Measurements from ENCODE around the gene STK39.
"Not testable (repeated sequence)": the region's sequence is repeated elsewhere in the genome, so short reads cannot be mapped to it uniquely, and the experiment has no call there.

STK39 gene

DNA sequence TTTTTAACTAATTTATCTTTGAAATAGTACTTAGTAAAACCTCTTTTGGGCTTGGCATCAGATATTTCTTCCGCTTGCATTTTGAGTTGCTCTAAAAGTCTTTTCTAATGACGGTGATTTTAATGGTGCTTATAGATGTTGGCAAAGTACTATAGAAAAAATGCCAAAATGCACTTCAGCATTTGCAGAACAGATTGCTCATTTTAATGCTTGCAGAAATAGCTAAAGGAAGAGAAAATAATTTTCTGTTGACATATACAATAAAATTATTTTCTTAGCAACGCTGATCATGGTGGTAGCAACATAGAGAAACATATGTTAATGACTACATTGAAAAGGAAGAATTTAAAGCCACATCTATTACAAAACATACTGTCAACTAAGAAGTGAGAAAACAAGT is 170.7 kb downstream of the STK39 start:
- no peak for DNase-seq

DNA sequence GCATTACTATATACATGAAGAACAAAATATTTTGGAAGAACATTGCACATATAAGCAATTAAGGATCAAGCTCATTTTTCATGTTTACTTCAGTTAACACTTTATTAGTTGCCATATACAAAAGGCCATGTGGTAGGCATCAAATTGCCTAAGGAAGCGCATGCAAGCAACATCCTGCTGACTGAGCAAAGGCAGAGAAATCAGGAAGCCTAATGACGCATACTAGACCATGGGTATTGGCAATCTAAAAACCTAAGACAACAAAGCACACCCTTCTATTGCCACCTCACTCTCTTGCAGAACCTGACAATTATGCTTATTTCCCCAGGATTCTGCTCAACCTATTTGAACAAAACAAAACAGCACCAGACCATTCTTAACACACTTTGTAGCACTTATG is 171.9 kb downstream of the STK39 start:
- no peak for DNase-seq

DNA sequence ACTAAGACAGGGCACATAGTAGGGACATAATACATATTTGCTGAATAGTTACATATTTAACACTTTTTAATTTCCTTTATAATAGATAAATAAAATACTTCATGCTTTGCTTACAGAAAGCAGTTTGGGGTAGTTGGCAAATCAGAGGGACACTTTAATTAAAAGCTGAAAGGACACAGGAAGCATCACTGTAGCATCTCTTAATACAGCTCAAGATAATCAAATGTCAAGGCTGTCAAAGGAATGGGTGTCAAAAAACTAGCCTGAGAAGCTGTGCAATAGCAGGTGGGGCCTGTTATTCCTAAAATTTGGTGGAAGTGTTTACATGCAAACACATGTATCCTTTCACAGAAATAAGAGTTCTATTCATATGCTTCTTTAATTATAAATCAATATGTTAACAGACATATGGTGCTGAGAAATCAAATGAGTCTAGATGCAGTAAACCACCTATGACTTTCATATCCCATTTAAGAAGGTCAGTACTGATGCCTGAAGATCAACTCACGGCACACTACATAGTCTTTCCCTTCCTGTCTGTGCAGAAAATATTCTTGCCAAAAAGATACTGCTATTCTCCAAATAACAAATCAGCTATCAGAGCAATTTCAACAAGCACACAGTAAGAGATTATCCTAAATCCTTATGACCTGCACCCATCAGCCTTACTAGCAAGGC is 174.6 kb downstream of the STK39 start:
- no peak for DNase-seq

DNA sequence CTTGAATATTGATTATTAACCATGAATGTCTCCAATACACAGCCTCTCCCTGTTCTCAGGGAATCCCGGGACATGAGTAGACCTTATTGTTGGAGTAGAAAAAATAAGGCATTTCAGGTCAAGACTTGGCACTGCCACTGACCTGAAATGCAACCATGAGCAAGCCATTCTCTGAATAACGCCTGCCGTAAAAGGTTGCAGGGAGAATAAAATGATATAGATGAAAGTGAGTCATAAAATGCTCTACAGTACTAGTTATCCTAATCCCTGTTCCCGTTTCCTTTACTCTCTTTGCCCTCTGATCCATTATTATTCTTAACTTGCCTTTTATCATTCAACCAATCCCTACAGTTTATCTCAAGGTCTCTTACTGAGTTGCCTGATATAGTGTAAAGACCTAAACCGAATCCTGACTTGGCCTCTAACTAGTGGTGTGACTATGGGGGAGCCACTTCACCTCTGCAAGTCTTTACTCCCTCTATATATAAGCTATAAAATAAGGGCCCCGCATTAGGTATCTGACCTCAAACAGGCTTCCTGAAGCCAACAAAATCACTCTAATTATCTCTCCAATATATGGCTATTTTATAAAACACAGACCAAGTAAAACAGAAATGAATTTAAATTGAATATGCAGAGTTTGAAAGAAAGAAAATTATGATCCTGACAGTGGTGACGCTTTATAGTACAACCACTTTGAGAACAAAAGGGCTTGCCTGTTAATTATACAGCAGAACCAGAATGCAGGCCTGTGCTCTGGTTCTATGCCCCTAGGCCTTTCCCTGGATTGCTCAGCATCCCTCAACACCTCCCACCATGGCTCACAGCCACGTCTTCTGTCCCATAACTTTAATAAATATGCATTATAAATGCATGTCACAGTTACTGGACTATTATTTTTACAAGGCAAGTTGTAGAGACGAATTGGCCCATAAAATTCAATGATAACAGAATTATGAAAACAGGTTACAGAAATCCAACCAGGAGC is 183.1 kb downstream of the STK39 start:
- DNase-seq, result no peak

DNA sequence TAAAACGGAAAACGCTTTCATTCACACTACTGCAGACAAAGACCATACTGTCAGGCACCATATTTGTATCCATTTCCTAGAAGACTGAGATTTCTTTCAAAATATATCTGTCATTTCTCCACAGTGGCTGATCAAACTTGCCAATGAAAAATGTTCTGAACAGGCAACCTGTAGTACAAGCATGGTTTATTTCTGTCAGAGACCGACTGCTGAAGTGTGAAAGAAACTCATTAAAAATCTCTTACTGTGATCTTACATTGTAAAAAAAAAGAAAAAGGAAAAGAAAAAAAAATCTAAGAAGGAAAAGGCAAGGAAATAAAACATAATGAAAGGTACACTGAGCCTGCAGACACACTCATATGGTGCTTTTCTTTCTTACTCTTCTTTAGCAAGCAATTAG is 184.5 kb downstream of the STK39 start:
- no peak for DNase-seq

- DNase-seq, result no peak
Observed at GRCh38 chr2:168062054-168062453, 185.3 kb downstream of the STK39 start.

GRCh38 chr2:168060986-168061750 is 186.2 kb downstream of the STK39 start:
- DNase-seq, result no peak

- DNase-seq, result no peak
Observed at GRCh38 chr2:168059758-168060157, 187.6 kb downstream of the STK39 start.

GRCh38 chr2:168058675-168059074 is 188.7 kb downstream of the STK39 start:
- no peak for DNase-seq

DNA sequence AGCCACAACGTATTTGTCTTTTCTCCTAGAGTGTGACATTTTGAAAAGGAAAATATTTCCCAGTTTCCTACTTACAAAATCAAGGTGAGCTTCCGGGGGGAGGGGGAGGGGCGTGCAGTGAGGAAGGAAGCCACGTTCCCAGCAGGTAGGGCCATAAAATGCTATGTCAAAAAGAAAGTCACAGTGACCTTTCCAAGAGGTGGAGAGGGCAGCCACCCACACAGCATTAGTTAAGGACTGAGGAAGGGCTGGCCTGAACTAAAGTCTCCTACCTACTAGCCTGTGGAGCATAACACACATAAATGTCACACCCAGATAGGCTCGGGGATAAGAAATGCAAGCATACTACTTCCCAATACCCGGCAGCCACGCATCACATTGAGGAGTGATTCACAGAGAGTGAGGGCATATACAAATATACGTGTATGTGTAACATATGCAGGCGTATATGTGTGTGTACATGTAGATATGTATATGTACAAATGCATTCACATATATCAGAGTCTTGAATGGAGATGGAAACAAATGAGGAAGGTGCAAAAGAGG is 191.1 kb downstream of the STK39 start:
- DNase-seq, result no peak

- no peak for DNase-seq
Observed at GRCh38 chr2:168054657-168055056, 192.7 kb downstream of the STK39 start.

DNA sequence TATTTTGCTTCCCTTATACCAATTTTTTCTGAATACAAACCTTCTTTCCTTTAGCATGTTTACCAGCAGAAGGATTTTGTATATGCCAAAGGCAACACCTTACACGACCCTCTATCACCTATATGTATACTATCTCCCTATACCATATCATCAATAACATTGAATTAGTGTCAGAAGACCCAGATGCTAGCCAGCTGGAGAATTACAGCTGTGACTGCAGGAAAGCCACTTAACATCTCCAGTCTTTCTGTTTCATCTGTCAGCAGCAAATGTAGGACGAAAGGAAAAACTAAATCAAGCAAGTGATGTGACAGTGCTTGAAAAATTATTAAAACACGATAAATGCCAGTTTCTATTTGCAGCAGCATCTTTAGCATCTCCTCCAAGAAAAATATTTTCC is 193.7 kb downstream of the STK39 start:
- DNase-seq, result no peak

DNA sequence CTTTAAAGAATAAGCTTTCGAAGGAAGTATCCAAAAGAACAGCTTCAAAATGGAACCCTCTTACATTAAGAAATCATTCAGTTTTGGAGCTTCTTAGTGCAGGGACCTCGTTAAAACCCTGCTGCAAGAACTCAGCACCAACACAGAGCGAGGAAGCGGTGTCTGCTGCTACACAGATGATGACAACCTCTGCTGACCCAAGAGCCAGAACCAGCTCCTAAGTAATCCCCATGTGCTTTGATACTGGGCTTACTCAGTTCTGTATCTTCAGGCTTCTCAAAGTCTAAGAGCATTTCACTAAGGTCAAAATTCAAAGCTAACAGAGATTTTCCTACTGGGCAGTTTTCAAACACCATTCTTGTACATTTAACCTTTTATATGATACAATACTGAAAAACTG is 194.6 kb downstream of the STK39 start:
- DNase-seq, result no peak

- no peak for DNase-seq
Observed at GRCh38 chr2:168050377-168050776, 197.0 kb downstream of the STK39 start.

- no peak for DNase-seq
Observed at GRCh38 chr2:168049609-168050008, 197.8 kb downstream of the STK39 start.

DNA sequence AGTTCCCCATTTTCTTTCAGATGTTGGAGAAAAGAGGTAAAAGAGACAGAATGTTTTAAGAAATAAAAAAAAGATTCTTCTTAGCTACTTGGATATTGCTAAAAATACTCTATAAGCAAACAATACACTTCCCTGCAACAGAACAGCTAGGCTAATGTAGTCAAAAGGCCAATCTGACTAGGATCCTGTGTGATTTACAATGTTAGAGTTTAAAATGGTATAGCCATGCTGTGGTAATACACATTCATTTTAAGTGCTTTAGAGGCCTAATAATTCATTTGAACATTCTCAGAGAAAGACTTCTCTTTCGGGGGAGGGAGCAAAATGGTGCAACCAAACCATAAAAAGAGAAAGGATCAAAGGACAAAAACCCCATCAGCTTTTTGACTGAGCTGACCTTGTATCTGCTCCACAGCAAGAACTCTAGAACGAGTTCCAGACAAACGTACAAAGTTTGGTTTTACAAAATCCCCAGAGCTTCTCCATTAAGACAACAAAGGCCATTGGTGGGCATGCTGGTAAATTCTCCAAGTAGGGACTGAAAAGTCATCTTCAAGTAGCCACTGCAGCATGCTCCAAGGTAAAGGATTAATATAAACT is 200.2 kb downstream of the STK39 start:
- no peak for DNase-seq

GRCh38 chr2:168044579-168044978 is 202.8 kb downstream of the STK39 start:
- no peak for DNase-seq

GRCh38 chr2:168044176-168044575 is 203.2 kb downstream of the STK39 start:
- DNase-seq, result no peak

DNA sequence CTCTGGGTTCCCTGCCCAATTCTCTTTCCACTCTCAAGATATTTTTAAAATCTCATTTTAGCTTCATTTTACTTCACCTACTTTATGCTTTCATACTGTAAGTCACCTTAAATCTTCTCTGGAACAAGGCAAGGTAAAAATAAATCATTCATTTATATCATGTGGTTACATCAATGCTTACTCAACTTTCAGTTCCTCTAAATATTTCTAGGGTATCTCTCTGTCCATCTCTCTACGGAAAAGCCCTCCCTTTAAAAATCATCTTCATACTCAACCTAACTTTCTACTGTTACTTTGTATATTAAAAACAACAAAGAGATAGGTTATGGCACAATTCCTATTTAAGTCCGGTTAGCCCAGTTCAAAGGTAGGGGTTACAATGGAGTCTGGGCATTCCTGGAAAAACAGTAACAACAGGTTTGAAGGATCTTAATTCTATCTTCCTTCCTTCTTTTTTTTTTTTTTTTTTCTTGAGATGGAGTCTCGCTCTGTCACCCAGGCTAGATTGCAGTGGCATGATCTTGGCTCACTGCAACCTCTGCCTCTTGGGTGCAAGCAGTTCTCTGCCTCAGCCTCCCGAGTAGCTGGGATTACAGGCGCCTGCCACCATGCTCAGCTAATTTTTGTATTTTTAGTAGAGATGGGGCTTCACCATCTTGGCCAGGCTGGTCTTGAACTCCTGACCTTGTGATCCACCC is 205.1 kb downstream of the STK39 start:
- DNase-seq, result not testable (repeated sequence)

- DNase-seq, result no peak
Observed at GRCh38 chr2:168039881-168040280, 207.5 kb downstream of the STK39 start.

GRCh38 chr2:168037778-168038177 is 209.6 kb downstream of the STK39 start:
- no peak for DNase-seq

DNA sequence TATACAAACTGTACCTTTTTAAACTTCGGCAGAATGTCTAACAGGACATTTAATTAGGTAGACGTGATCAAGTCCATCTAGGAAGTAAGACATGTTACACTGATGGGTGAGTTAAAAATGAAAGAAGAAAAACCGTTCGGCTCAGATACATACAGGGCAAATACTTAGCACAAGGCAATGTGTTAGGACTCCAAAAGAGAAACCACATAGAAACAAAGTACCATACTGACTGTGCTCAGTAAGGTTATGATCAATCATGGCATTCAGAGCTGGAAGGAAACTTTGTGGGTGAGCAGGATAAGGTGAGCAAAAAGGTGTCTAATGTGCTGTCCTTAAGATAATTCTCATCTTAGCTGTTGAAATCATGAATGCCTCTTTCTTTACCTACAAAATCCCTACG is 211.9 kb downstream of the STK39 start:
- no peak for DNase-seq
